Mesothelial cell of epicardium (in vitro differentiated cells): Measurements from ENCODE around the gene ACVR1B. TPM values are rescaled to one million over a fixed set of nuclear protein-coding genes. Genes with fewer than 3 reads are reported as not detected.

Source experiments
- DNase-seq, 2 experiments: peaks; one replicate each; pipeline ENCODE4 v3.0.0; 2021; ENCODE audit warnings: low spot score in 2 of 2; ENCODE audit not compliant: unreplicated experiment in 2 of 2
- H3K27ac Mint-ChIP-seq: 2 replicates; pipeline ENCODE4 v1.8.0; 2021; ENCODE audit warnings: mixed read lengths
- H3K27me3 Mint-ChIP-seq: 2 replicates; pipeline ENCODE4 v1.8.0; 2021; ENCODE audit warnings: low read depth, mixed read lengths
- H3K36me3 Mint-ChIP-seq: 2 replicates; pipeline ENCODE4 v1.8.0; 2021; ENCODE audit warnings: mixed read lengths
- H3K4me1 Mint-ChIP-seq: 2 replicates; pipeline ENCODE4 v1.8.0; 2021; ENCODE audit warnings: mixed read lengths
- H3K4me3 Mint-ChIP-seq: 2 replicates; pipeline ENCODE4 v1.8.0; 2021; ENCODE audit warnings: mild to moderate bottlenecking, moderate library complexity, mixed read lengths
- H3K9me3 Mint-ChIP-seq: 2 replicates; pipeline ENCODE4 v1.8.0; 2021; ENCODE audit warnings: mixed read lengths
- total RNA-seq: library from RNA; stranded (reverse); gene quantifications from 3 replicates; pipeline ENCODE4 v1.2.1, GENCODE V29; 2021
- TF ChIP-seq, protein P1 (sequence below): fragments of 200-600 bp; sonication (generic); IDR thresholded peaks from one replicate; pipeline ENCODE4 v1.5.0; 2021; ENCODE audit warnings: antibody characterized with exemption; ENCODE audit not compliant: unreplicated experiment

ACVR1B gene
- total RNA-seq, 1 donor from 2014 or later = 31.2 TPM

DNA sequence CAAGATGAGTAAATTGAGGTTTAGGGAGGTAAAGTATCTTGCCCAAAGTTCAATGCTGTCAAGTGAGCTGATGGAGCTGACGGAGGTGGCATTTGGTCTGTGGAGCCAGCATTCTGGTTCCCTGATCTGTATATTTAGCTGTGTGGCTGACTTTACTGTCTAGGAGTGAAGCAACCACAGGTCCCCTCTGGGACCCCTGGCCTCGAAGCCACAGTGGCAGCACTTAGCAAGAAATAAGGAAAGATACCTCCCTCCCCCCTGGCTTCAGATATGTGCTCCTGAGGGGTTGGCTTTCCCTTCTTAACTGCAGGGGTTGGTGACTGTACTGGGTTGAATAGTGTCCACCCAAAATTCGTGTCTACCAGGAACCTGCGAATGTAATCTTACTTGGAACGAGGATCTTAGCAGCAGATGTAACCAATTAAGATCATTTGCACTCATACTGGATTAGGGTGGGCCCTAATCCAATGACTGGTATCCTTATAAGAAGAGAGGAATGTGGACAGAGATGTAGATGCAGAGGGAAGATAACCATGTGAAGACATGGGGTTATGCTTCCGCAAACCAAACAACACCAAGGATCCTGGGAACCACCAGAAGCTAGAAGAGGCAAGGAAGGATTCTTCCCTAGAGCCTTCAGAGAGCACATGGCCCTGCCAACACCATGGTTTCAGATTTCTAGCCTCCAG, 2.0 kb upstream of the ACVR1B start:
- peaks cover 9% of the 10 kb centered on the region for H3K9me3 Mint-ChIP-seq
- peaks cover 35% of the 10 kb centered on the region for H3K27me3 Mint-ChIP-seq
- H3K36me3 Mint-ChIP-seq = peaks cover 4% of the 10 kb centered on the region
- TF ChIP-seq, protein P1, sequence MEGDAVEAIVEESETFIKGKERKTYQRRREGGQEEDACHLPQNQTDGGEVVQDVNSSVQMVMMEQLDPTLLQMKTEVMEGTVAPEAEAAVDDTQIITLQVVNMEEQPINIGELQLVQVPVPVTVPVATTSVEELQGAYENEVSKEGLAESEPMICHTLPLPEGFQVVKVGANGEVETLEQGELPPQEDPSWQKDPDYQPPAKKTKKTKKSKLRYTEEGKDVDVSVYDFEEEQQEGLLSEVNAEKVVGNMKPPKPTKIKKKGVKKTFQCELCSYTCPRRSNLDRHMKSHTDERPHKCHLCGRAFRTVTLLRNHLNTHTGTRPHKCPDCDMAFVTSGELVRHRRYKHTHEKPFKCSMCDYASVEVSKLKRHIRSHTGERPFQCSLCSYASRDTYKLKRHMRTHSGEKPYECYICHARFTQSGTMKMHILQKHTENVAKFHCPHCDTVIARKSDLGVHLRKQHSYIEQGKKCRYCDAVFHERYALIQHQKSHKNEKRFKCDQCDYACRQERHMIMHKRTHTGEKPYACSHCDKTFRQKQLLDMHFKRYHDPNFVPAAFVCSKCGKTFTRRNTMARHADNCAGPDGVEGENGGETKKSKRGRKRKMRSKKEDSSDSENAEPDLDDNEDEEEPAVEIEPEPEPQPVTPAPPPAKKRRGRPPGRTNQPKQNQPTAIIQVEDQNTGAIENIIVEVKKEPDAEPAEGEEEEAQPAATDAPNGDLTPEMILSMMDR = no peak
- H3K4me1 Mint-ChIP-seq = peaks cover 21% of the 10 kb centered on the region
- no peak overlapping the region for H3K27ac Mint-ChIP-seq
- no peak for DNase-seq
- H3K4me3 Mint-ChIP-seq = no peak overlapping the region

DNA sequence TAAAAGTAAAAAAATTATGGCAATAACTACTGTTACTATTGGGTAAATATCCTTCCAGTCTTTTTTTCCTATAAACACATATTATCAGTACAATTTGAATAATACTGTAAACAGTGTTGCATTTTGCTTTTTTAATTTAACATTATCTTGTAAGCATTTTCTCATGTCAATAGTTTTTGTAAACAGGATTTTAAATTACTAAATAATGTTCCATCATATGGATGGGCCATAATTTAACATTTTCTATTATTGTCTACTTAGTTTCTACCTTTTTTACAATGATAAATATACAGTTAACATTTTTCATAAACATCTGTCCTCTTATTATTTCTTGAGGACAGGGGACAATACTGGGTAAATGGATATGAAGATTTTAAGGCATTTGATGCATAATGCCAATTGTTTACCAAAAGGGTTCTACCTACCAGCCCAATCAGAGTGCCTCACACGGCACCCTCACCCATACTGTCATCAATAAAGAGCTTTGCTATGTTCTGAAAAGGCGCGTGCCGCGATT, 759 bp upstream of the ACVR1B start:
- Mint-ChIP-seq H3K27me3 (peaks cover 35% of the 10 kb centered on the region), H3K9me3 (no peaks in the 10 kb centered on the region), H3K27ac (peak overlapping the region; percentile 78)

DNA sequence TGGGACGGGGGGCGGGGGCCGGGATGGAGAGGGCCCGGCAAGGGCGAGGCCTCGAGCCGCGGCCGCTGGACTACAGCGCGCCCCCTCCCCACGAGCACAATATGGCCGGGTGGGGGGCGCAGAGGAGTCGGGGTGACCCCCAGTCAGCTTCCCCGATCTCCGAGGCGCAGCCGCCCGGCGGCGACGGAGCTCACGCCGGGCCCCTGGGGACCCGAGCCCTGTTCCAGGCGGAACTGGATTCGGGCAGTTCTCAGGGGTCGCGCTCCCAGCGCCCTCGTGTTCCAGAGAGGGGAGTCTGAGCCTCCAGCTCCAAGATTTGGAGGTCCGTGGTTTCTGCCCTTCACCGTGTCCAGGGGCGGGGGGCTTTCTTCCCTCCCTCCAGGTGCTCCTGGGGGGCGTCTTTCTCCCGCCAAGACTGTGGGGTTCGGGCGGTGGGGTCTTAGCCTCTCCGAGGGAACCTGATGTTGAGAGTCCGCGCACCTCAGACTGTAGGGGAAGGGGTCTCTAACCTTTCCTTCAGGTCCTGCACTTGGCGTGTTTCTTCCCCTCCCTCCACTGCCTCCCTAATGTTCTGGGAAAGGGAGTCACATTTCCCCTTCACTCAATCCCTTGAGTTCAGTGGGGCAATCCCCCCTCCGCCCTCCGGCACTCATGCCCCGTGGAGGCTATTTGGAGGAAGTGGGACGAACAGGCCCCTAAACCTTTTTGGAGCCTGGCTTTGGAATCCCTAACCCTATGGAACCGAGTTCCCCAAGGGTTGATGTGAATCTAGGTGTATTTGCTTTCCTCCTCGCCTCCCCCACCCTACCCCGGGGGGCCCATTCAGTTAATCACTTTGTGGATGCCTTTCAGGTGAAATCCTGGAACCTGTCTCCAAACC, 584 bp downstream of the ACVR1B start:
- peaks cover 35% of the 10 kb centered on the region for H3K27me3 Mint-ChIP-seq
- peak in 1 of 2 experiments; percentile 44 for DNase-seq
- peak overlapping the region; percentile 77 for H3K27ac Mint-ChIP-seq
- no peaks in the 10 kb centered on the region for H3K9me3 Mint-ChIP-seq
- peaks cover 36% of the 10 kb centered on the region for H3K4me1 Mint-ChIP-seq
- no peaks in the 10 kb centered on the region for H3K36me3 Mint-ChIP-seq
- TF ChIP-seq, protein P1 = no peak
- H3K4me3 Mint-ChIP-seq = peak overlapping the region; percentile 79

More for the DNA sequence above, 759 bp upstream of the ACVR1B start:
- Mint-ChIP-seq H3K36me3 (no peaks in the 10 kb centered on the region), H3K4me1 (peaks cover 33% of the 10 kb centered on the region), H3K4me3 (peak overlapping the region; percentile 84)
- DNase-seq = no peak
- TF ChIP-seq, protein P1 = no peak

DNA sequence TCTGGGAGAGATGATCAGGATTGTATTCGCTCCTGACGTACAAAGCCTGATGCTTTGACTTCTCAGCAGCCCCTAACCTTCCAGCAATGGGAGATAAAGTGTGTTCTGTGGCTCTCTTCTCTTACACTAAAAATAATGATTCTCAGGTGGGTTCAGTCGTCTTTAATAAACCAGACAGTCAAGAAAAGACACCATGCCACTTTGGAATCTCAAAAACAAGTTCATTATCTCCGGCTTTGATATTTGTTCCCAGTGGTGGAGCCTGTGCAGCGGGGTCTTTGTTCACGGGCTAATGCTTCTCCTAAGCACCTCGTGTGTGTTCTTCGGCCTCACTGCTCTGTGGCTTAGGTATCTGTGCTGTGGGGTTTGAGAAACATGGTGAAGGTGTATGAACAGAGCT, 1.6 kb downstream of the ACVR1B start:
- Mint-ChIP-seq H3K4me1 (peaks cover 36% of the 10 kb centered on the region), H3K36me3 (peaks cover under 1% of the 10 kb centered on the region), H3K9me3 (no peaks in the 10 kb centered on the region), H3K4me3 (peak overlapping the region; percentile 79), H3K27ac (peak overlapping the region; percentile 8), H3K27me3 (peaks cover 25% of the 10 kb centered on the region)
- DNase-seq = no peak
- TF ChIP-seq, protein P1 = no peak

DNA sequence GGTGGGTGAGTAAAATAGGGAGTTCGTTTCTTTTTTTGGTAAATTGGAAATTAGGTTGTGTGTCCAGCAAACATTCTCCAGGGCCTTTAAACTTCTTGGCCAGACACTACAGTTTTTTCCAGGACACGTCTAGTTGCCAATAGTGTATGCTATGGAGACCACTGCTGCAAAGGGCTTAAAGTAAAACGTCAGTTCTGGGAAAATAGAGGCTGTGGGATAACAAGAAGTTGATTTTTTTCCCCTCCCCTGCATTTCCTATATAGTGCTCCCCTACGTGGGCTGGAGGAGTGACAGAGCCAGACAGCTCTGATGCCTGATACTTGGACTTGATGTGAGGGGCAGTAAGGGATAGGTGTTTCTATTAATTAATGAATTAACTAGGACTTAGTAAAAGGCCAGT, 2.4 kb downstream of the ACVR1B start:
- Mint-ChIP-seq H3K27me3 (peaks cover 18% of the 10 kb centered on the region), H3K27ac (peak overlapping the region; percentile 48), H3K9me3 (no peaks in the 10 kb centered on the region), H3K4me1 (peaks cover 36% of the 10 kb centered on the region), H3K36me3 (peaks cover 1% of the 10 kb centered on the region), H3K4me3 (peak overlapping the region; percentile 79)
- TF ChIP-seq, protein P1 = no peak
- no peak for DNase-seq
